Sciatic nerve (tissue), 2 donors: ENCODE measurements around the gene LRTM2. TPM values are rescaled to one million over a fixed set of nuclear protein-coding genes. Genes with fewer than 3 reads are reported as not detected.

ENCODE experiments used
- ATAC-seq: fragments of 200-7000 bp; cut with Tn5 transposase; one replicate; pipeline ENCODE4 v1.9.1; 2020; ENCODE audit warnings: mild to moderate bottlenecking, moderate library complexity
- DNase-seq: peaks from one replicate; pipeline ENCODE4 v3.0.0-alpha.2; 2020; ENCODE audit warnings: low spot score
- intact Hi-C: fragments of 100-400 bp; cut with DNase I; formaldehyde crosslinking; loops from one replicate; pipeline ENCODE4 v1.14.2; 2022
- total RNA-seq: library from RNA; stranded (reverse); fragmentation: NEBNext Ultra II Directional; extraction: Animal tissue kit (Norgen Biotek cat#: 25700); gene quantifications from one replicate; pipeline ENCODE4 v1.2.1, GENCODE V29; 2021
- donor health status: DM: no; HTN: no; CAD: no.
- donor health status: DM: no; HTN: no; CAD: no.

LRTM2 gene
- total RNA-seq, 1 donor from 2014 or later: not detected

GRCh38 chr12:1848146-1848545, 27.8 kb downstream of the LRTM2 start:
- DNase-seq: no peak
- intact Hi-C loops: no loop called here

GRCh38 chr12:1848745-1849144, 28.4 kb downstream of the LRTM2 start:
- intact Hi-C loops: no loop called here
- DNase-seq (no peak), ATAC-seq (no peak)

More at GRCh38 chr12:1848146-1848545, 27.8 kb downstream of the LRTM2 start:
- ATAC-seq: no peak

DNA sequence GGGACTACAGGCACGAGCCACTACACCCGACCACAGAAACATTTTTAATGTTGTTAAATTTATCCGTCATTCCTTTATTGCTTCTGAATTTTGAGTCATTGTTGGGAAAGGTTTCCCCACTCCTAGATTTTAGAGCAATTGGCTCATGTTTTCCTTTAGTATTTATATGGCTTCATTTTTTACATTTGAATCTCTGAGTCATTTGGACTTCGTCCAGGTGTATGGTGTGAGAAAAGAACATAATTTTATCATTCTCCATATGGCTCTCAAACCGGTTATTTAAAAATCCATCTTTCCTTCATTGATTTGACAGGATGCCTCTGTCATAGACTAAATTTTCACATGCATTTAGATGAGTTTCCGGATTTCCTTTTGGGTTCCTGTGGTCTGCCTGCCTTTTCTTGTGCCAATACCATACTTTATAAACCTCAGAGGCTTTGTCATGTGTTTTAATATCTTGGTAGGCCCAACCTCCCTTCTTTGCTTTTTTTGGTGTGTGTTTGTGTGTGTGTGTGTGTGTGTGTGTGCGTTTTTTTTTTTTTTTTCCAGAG, 30.9 kb downstream of the LRTM2 start:
- no peak for DNase-seq
- ATAC-seq: no peak
- intact Hi-C loops: no loop called here

DNA sequence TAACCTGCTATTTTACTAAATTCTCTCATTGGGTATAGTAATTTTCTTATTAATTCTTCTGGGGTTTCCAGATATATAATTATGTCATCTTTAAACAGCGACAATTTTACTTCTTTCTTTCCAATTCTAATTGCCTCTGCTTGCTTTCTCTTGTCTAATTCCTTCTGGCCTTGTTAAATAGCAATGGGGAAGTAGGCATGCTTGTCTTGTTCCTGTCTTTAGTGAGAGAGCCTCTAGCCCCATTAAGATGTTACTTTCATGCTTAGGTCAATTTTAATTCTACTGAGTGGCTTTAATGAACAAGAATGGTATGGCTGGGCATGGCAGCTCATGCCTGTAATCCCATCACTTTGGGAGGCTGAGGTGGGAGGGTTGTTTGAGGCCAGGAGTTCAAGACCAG, 31.7 kb downstream of the LRTM2 start:
- DNase-seq: no peak
- intact Hi-C loops: no loop called here
- ATAC-seq: no peak

DNA sequence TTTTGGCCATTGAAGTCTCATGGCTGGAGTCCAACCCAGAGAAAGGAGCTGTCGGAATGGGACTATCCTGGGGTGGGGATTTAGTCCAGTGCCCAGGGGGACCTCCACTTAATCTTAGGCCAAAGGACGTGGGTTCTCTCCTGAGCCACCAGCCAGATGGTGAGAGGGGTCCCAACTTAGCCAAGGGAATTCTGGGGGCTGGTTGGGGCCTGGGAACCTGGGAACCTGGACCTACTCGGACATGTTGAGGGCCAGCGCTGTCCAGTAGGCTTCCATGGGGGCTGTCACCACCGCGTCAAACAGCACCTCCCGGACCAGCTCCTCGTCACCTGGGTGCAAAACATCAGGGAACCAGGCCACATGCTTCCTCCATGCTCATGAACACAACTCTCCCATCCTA, 33.4 kb downstream of the LRTM2 start:
- no peak for DNase-seq
- ATAC-seq: no peak
- intact Hi-C loops: no loop called here

DNA sequence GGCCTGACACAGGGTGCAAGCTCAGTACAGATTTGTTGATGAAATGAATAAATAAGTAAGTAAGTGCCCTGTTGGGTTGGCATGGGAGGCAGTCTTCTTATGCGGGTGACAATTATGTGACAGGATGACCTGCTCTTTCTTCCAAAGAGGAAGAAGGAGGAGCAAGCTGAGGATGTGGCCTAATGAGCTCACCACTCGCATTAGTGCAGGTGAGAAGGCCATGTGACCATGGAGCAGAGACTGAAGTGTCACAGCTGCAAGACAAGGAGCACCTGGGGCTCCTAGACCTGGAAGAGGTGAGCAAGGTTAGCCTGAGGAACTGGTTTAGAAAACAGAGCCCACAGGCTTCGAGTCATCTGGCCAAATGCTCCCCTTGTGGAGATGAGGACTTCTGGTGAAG, 34.9 kb downstream of the LRTM2 start:
- ATAC-seq (no peak), DNase-seq (no peak)
- intact Hi-C loops: no loop called here

DNA sequence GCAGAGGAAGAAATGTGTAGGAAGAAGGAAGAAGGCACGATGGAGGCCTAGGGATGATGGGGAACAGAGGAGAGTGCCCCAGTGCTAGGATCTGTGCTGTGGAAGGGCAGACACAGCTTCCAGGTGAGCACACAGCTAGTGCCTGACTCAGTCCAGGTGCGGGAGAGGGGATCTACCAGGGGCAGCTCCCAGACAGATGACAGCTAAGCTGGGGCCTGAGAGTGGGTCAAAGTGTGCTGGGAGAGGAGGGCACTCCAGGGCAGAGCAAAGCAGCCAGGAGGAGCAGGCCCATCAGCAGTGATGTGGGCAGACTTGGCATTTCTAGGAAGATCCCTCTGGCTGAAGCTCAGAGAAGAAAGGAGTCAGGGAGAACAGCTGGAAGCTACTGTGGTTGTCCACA, 36.7 kb downstream of the LRTM2 start:
- intact Hi-C loops: no loop called here
- ATAC-seq: no peak
- DNase-seq: no peak

- intact Hi-C loops: no loop called here
- DNase-seq (no peak), ATAC-seq (no peak)
Measured at GRCh38 chr12:1857821-1858220, 37.5 kb downstream of the LRTM2 start.

DNA sequence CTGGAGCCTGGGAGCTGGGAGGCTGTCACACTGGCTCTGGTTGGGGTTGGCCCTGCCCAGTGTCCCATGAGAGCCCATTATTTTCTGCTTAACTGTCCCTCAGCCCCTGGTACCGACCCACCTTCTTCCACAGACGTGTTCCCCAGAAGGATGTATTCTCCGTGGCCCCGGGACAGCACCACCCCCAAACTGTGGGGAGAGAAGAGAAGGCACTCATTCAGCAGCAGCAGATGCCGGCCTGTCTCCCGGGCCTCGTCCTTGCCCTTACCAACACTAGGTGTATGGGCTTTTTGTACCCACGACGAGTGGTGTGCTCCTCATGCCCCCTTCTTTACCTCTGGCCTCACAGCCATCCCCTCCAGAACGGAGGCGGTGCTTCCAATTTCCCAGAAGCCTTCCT, 38.1 kb downstream of the LRTM2 start:
- ATAC-seq (no peak), DNase-seq (no peak)
- intact Hi-C loops: no loop called here

DNA sequence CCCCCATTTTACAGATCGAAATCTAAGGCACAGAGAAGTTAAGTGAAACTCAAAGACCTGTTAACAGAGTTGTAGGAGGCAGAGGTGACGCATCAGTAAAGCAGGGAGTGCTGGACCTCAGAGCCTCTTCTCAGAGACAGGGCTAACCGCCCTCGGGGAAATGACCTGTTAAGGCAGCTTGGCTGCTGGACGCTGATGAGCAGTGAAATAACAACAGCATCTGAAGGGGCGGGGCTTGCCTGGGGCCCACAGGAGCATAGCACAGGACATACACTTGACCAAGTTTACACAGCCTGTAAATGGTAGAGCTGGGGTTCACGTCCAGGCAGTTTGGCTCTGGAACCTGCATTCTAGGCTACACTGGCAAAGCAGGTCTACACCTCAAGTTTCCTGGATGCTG, 39.3 kb downstream of the LRTM2 start:
- no peak for DNase-seq
- intact Hi-C loops: no loop called here
- ATAC-seq: no peak

DNA sequence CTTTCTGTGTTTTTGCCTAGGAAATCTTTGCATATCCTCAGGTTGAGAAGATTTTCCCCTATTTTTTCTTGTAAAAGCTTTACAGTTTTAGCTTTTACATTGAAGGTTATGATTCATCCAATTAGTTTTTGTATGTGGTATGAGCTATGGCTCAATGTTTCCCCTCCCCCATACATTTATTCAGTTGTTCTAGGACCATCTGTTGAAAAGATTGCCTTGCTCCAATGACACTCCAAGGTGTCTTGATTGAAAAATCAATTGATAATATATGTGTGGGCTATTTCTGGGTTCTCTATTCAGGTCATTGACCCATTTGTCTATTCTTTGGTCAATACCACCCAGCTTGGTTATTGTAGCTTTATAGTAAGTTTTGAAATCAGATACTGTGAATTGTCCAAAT, 42.6 kb downstream of the LRTM2 start:
- intact Hi-C loops: no loop called here
- ATAC-seq (no peak), DNase-seq (no peak)

DNA sequence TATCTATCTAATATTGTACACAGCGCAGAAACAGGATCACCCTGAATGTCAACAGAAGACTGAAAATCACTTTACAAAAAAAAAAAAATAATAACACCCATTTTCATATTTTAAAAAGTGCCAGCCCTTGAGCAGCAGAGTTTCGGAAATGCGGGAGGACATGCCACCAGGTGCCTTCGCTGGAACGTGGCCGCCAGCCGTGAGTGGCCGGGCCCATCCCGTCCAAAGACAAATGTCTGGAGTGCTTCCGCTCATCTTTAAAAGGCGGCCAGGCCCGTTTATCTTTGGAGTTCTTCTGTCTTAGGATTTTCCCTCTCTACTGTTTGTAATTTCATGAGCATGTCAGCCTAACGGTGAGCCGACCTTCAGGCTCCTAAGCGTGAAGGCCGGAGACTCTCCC, 43.5 kb downstream of the LRTM2 start:
- DNase-seq (no peak), ATAC-seq (no peak)
- intact Hi-C loops: no loop called here

DNA sequence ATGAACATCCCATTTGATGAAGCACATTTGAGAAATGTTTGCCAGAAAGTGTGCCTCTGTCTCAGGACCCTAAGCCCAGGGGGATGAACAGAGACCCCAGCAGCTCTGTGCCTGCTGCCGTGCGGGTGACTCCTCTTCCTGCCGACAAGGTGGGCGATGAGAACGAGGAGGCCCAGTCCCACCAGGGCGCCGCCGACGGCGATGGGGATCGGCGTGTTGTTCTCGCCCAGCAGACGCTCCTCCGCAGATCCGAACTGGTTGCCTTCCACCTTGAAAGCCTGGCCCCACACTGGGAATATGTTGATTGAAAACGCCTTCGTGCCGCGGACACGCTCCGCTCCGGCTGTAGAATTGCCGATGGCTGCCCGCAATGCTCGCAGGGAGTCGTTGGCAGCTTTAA, 44.1 kb downstream of the LRTM2 start:
- intact Hi-C loops: no loop called here
- no peak for DNase-seq
- ATAC-seq: no peak

DNA sequence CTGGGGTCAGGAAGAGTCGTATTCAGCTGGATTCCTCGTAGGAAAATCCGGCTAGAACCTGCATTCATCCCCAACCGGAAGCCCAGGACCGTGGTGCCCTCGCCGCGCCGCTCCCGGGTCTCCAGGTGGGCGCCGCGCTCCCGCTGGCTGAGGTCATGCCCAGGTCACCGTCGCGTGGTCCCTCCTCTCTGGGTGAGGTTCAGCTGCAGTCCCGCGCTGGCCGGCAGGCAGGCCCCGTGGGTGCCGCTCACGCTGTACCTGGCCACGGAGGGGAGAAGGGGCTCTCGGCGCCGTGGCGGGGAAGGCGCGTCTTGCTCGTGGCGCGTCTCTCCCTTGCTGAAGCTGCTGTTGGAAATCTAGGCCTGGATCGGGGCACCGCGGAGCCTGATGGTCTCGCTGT, 44.5 kb downstream of the LRTM2 start:
- no peak for DNase-seq
- intact Hi-C loops: no loop called here
- ATAC-seq: no peak

DNA sequence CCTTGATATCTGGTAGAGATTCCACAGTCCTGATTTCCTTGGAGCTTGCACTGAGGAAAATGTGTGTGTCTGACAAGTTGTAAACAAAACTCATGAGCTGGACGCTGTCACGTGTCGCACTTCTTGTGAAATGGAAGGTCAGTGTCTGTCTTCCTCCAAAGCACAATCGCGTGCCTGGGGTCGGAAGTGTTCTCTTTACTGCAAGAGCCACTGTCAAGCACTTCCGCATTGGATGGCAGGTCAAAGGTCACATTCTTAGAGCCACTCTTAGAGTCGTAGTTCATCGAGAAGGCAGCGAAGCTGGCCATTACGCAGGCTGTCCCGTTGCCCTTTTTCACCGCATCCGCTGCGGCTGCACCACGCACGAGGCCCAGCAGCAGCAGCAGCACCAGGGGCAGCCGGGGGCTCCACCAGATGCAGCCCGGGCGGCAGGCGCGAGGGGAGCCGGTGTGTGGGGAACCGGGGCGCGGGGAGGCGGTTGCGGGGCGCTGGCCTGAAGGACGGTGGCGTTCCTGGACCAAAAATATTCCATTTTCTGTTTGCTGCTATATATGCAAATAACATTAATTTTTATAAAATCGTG, 45.0 kb downstream of the LRTM2 start:
- intact Hi-C loops: no loop called here
- no peak for DNase-seq
- ATAC-seq: no peak

- intact Hi-C loops: no loop called here
- ATAC-seq (no peak), DNase-seq (no peak)
Measured at GRCh38 chr12:1869145-1869544, 48.8 kb downstream of the LRTM2 start.

- DNase-seq (no peak), ATAC-seq (no peak)
- intact Hi-C loops: no loop called here
Measured at GRCh38 chr12:1870086-1870485, 49.7 kb downstream of the LRTM2 start.

DNA sequence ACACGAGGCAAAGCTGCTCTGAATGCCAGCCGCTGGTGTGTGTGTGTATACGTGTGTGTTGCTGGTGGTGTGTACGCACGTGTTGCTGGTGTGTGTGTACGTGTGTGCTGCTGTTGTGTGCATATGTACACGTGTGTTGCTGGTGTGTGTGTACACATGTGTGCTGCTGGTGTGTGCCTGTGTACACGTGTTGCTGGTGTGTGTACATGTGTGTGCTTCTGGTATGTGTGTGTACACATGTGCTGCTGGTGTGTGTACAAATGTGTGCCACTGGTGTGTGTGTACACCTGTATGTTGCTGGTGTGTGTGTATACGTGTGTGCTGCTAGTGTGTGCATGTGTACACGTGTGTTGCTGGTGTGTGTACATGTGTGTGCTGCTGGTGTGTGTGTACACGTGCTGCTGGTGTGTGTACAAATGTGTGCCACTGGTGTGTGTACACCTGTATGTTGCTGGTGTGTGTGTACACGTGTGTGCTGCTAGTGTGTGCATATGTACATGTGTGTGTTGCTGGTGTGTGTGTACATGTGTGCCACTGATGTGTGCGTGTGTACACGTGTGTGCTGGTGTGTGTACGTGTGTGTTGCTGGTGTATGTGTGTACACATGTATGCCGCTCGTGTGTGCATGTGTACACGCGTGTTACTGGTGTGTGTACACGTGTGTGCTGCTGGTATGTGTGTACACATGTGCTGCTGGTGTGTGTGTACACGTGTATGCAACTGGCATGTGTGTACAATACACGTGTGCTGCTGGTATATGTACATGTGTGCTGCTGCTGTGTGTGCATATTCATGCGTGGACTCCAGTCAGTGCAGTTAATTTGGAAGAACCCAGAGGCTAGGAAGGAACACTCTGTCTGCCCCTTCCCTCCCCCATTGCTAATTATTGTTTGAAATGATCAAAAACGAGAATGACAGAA, 50.9 kb downstream of the LRTM2 start:
- DNase-seq (no peak), ATAC-seq (no peak)
- intact Hi-C loops: no loop called here

- DNase-seq (no peak), ATAC-seq (no peak)
- intact Hi-C loops: no loop called here
Measured at GRCh38 chr12:1872001-1872400, 51.6 kb downstream of the LRTM2 start.

DNA sequence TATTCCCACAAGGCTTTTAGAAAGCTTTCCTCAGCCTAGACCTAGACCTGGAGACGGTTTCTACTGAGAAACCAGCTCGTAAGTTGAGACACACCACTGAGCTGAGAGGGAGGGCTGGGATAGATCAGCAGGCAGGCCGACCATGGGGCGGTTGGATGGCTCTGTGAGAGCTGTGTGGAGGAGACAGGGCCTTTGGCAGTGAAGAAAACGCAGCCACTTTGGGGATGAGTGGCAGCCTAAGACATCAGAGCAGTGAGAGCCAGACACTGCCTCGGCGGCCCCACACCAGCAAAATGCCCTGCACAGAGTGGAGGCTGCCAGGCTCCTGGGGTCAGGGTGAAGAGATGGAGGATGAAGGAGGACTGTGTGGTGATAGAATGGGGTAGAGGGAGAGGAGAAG, 52.1 kb downstream of the LRTM2 start:
- ATAC-seq (no peak), DNase-seq (no peak)
- intact Hi-C loops: no loop called here
